GM23338 (cell line): ENCODE measurements around the gene PCBP3.

Experiments used
- TF ChIP-seq, protein P1 (sequence below), 2 experiments: fragments of 200-600 bp in 1 of 2; sonication (generic) in 1 of 2; conservative IDR thresholded peaks; 2 replicates each; pipeline versions ENCODE4 v1.5.1 to v1.6.1; 2016 to 2017; ENCODE audit warnings: antibody characterized with exemption in 2 of 2, low read depth in 2 of 2, mild to moderate bottlenecking in 2 of 2, moderate library complexity in 1 of 2
- TF ChIP-seq, protein P2 (sequence below): IDR thresholded peaks from one replicate; pipeline ENCODE4 v1.6.1; 2018; ENCODE audit warnings: antibody characterized with exemption; ENCODE audit not compliant: unreplicated experiment

DNA sequence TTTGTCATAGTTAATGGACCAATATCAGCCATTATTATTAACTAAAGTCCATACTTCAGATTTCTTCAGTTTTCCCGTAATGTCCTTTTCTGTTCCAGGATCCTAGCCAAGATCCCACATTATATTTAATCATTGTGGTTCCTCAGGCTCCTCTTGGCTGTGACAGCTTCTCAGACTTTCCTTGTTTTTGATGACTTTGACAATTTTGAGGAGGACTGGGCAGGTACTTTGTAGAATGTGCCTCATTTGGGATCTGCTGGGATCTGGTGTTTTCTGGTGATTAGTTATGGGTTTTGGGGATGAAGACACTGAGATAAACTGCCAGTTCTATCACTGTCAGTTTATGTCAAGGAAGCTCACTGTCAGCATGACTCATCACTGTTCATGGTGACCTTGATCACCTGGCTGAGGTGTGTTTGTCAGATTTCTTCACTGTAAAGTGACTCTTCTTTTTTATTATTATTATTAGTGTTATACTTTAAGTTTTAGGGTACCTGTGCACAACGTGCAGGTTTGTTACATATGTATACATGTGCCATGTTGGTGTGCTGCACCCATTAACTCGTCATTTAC is 66.3 kb downstream of the PCBP3 start:
- TF ChIP-seq, protein P1, sequence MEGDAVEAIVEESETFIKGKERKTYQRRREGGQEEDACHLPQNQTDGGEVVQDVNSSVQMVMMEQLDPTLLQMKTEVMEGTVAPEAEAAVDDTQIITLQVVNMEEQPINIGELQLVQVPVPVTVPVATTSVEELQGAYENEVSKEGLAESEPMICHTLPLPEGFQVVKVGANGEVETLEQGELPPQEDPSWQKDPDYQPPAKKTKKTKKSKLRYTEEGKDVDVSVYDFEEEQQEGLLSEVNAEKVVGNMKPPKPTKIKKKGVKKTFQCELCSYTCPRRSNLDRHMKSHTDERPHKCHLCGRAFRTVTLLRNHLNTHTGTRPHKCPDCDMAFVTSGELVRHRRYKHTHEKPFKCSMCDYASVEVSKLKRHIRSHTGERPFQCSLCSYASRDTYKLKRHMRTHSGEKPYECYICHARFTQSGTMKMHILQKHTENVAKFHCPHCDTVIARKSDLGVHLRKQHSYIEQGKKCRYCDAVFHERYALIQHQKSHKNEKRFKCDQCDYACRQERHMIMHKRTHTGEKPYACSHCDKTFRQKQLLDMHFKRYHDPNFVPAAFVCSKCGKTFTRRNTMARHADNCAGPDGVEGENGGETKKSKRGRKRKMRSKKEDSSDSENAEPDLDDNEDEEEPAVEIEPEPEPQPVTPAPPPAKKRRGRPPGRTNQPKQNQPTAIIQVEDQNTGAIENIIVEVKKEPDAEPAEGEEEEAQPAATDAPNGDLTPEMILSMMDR (conservative IDR thresholded peaks at IDR 0.05; ENCODE audit: low read depth in 2 of 2) = no peak
- TF ChIP-seq, protein P2, sequence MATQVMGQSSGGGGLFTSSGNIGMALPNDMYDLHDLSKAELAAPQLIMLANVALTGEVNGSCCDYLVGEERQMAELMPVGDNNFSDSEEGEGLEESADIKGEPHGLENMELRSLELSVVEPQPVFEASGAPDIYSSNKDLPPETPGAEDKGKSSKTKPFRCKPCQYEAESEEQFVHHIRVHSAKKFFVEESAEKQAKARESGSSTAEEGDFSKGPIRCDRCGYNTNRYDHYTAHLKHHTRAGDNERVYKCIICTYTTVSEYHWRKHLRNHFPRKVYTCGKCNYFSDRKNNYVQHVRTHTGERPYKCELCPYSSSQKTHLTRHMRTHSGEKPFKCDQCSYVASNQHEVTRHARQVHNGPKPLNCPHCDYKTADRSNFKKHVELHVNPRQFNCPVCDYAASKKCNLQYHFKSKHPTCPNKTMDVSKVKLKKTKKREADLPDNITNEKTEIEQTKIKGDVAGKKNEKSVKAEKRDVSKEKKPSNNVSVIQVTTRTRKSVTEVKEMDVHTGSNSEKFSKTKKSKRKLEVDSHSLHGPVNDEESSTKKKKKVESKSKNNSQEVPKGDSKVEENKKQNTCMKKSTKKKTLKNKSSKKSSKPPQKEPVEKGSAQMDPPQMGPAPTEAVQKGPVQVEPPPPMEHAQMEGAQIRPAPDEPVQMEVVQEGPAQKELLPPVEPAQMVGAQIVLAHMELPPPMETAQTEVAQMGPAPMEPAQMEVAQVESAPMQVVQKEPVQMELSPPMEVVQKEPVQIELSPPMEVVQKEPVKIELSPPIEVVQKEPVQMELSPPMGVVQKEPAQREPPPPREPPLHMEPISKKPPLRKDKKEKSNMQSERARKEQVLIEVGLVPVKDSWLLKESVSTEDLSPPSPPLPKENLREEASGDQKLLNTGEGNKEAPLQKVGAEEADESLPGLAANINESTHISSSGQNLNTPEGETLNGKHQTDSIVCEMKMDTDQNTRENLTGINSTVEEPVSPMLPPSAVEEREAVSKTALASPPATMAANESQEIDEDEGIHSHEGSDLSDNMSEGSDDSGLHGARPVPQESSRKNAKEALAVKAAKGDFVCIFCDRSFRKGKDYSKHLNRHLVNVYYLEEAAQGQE = no peak
